ENCODE results near the gene ZSWIM7.

The ZSWIM7 gene

GRCh38 chr17:15972497-15972951 is 27.0 kb downstream of the ZSWIM7 start:
- no peaks in the 10 kb centered on the region for H3K9me2 ChIP-seq (replicated peaks; ENCODE audit: insufficient read depth, low read length)
- H3K27ac ChIP-seq (ENCODE audit: low read length): no peak overlapping the region
- no peak overlapping the region for H3K4me3 ChIP-seq (ENCODE audit: low read length)
- H3K79me2 ChIP-seq (ENCODE audit: low read length): no peaks in the 10 kb centered on the region
- no peaks in the 10 kb centered on the region for H3K9me3 ChIP-seq (replicated peaks; ENCODE audit: insufficient read depth, low read length)
- no peaks in the 10 kb centered on the region for H3K27me3 ChIP-seq (replicated peaks; ENCODE audit: insufficient read depth, low read length)
- H3K36me3 ChIP-seq (replicated peaks; ENCODE audit: insufficient read depth, low read length): no peaks in the 10 kb centered on the region
- no peaks in the 10 kb centered on the region for H4K20me1 ChIP-seq (ENCODE audit: insufficient read depth, low read length)
- H3F3A ChIP-seq (ENCODE audit: insufficient read depth, low read length): no peaks in the 10 kb centered on the region
- H3K4me2 ChIP-seq (ENCODE audit: low read depth, low read length): no peak overlapping the region
- no peaks in the 10 kb centered on the region for H3K4me1 ChIP-seq (ENCODE audit: low read length)
- TF ChIP-seq EZH2phosphoT487 (IDR thresholded peaks at IDR 0.05; ENCODE audit: low read length) (no peak), CTCF (IDR thresholded peaks at IDR 0.05; ENCODE audit: low read length) (no peak)
- no peak for DNase-seq
- H2AFZ ChIP-seq (ENCODE audit: low read length): no peak overlapping the region
- H3K9ac ChIP-seq (ENCODE audit: low read length): no peak overlapping the region

DNA sequence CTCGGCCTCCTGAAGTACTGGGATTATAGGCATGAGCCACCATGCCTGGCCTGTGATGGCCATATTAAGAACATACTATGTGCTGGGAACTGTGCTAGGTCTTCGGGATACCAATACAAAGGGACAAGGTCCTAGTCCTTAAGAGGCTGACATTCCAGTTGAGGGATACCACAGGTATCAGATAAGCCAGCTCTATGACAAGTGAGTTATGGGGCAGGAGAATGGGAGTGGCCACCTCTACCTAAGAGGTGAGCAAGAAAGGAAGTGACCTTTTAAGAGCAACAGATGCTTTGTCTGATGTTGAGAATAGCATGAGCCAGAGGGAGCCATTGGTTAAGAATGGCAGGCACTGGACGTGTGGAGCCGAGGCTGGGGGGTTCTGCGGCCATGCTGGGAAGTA is 27.6 kb downstream of the ZSWIM7 start:
- no peaks in the 10 kb centered on the region for H3K79me2 ChIP-seq (ENCODE audit: low read length)
- H3K4me2 ChIP-seq (ENCODE audit: low read depth, low read length): no peak overlapping the region
- DNase-seq: no peak
- no peak overlapping the region for H2AFZ ChIP-seq (ENCODE audit: low read length)
- no peak overlapping the region for H3K9ac ChIP-seq (ENCODE audit: low read length)
- H3K27me3 ChIP-seq (replicated peaks; ENCODE audit: insufficient read depth, low read length): no peaks in the 10 kb centered on the region
- no peaks in the 10 kb centered on the region for H3K36me3 ChIP-seq (replicated peaks; ENCODE audit: insufficient read depth, low read length)
- H3F3A ChIP-seq (ENCODE audit: insufficient read depth, low read length): no peaks in the 10 kb centered on the region
- no peaks in the 10 kb centered on the region for H3K9me2 ChIP-seq (replicated peaks; ENCODE audit: insufficient read depth, low read length)
- no peak for TF ChIP-seq EZH2phosphoT487 (IDR thresholded peaks at IDR 0.05; ENCODE audit: low read length)
- TF ChIP-seq CTCF (IDR thresholded peaks at IDR 0.05; ENCODE audit: low read length): no peak
- no peak for TF ChIP-seq EZH2 (optimal IDR thresholded peaks at IDR 0.05; ENCODE audit: low read depth, low read length)
- H3K9me3 ChIP-seq (replicated peaks; ENCODE audit: insufficient read depth, low read length): no peaks in the 10 kb centered on the region
- no peaks in the 10 kb centered on the region for H3K4me1 ChIP-seq (ENCODE audit: low read length)
- no peak overlapping the region for H3K4me3 ChIP-seq (ENCODE audit: low read length)
- no peaks in the 10 kb centered on the region for H4K20me1 ChIP-seq (ENCODE audit: insufficient read depth, low read length)
- no peak overlapping the region for H3K27ac ChIP-seq (ENCODE audit: low read length)

DNA sequence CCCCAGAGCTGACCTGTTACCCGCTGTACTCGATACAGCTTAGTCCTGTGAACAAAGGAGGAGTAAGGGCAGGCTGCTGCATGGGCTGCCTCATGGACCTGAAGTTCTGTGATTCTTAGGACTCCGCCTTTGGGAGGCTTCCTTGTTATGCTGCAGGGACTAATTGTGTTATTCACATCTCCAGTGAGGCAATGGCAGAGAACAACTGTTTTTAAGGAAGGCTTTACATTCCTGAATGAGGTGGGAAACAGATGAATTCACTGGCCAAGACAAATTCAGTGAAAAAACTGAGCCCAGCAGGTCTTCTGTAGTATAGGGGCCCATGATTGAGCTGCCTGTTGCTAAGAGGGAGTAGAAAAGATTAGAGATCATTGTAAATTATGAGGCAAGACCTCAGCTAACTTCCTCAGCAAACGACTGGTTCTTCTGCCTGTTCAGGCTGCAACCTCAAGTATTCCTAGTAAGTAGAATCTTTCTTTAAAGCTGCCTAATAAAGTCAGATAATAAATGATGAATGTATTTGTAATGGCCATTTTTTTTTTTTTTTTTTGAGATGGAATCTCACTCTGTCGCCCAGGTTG is 28.3 kb downstream of the ZSWIM7 start:
- H3K4me1 ChIP-seq (ENCODE audit: low read length): no peaks in the 10 kb centered on the region
- H3K9ac ChIP-seq (ENCODE audit: low read length): no peak overlapping the region
- H3K4me2 ChIP-seq (ENCODE audit: low read depth, low read length): no peak overlapping the region
- H4K20me1 ChIP-seq (ENCODE audit: insufficient read depth, low read length): no peaks in the 10 kb centered on the region
- DNase-seq: no peak
- no peaks in the 10 kb centered on the region for H3K79me2 ChIP-seq (ENCODE audit: low read length)
- no peaks in the 10 kb centered on the region for H3K27me3 ChIP-seq (replicated peaks; ENCODE audit: insufficient read depth, low read length)
- no peaks in the 10 kb centered on the region for H3F3A ChIP-seq (ENCODE audit: insufficient read depth, low read length)
- H3K36me3 ChIP-seq (replicated peaks; ENCODE audit: insufficient read depth, low read length): no peaks in the 10 kb centered on the region
- H3K9me3 ChIP-seq (replicated peaks; ENCODE audit: insufficient read depth, low read length): no peaks in the 10 kb centered on the region
- H2AFZ ChIP-seq (ENCODE audit: low read length): no peak overlapping the region
- H3K9me2 ChIP-seq (replicated peaks; ENCODE audit: insufficient read depth, low read length): no peaks in the 10 kb centered on the region
- no peak overlapping the region for H3K4me3 ChIP-seq (ENCODE audit: low read length)
- no peak overlapping the region for H3K27ac ChIP-seq (ENCODE audit: low read length)
- TF ChIP-seq EZH2 (optimal IDR thresholded peaks at IDR 0.05; ENCODE audit: low read depth, low read length) (no peak), CTCF (IDR thresholded peaks at IDR 0.05; ENCODE audit: low read length) (no peak), EZH2phosphoT487 (IDR thresholded peaks at IDR 0.05; ENCODE audit: low read length) (no peak)

Data from MM.1S (cell line).